ENCODE data around the gene ZNF853.

The ZNF853 gene

DNA sequence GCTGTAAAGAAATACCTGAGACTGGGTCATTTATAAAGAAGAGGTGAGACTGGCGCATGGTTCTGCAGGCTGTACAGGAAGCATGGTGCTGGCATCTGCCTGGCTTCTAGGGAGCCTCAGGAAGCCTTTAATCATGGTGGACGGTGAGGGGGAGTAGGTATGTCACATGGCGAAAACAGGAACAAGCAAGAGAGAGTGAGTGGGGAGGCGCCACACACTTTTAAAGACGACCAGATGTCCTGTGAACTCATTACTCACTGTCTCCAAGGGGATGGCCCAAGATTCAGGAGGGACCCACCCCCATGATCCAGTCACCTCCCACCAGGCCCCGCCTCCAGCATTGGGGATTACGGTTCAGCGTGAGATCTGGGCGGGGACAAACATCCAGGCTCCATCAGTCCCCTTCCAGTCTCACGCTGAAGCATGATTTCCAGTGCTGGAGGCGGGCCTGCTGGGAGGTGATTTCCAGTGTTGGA, 24.9 kb downstream of the ZNF853 start:
- Mint-ChIP-seq H3K27ac (peak overlapping the region; percentile 90), H3K4me3 (no peak overlapping the region), H3K36me3 (peaks cover 40% of the 10 kb centered on the region), H3K9me3 (no peaks in the 10 kb centered on the region), H3K4me1 (peaks cover 41% of the 10 kb centered on the region)
- DNase-seq (ENCODE audit: low spot score in 2 of 2) = no peak
- ATAC-seq = no peak

GRCh38 chr7:6641305-6642035, 26.1 kb downstream of the ZNF853 start:
- H3K27ac Mint-ChIP-seq = peak overlapping the region; percentile 78
- ATAC-seq (no peak), DNase-seq (ENCODE audit: low spot score in 2 of 2) (no peak)
- H3K4me3 Mint-ChIP-seq = no peak overlapping the region
- peaks cover 37% of the 10 kb centered on the region for H3K4me1 Mint-ChIP-seq
- peaks cover 52% of the 10 kb centered on the region for H3K36me3 Mint-ChIP-seq
- H3K9me3 Mint-ChIP-seq = no peaks in the 10 kb centered on the region

DNA sequence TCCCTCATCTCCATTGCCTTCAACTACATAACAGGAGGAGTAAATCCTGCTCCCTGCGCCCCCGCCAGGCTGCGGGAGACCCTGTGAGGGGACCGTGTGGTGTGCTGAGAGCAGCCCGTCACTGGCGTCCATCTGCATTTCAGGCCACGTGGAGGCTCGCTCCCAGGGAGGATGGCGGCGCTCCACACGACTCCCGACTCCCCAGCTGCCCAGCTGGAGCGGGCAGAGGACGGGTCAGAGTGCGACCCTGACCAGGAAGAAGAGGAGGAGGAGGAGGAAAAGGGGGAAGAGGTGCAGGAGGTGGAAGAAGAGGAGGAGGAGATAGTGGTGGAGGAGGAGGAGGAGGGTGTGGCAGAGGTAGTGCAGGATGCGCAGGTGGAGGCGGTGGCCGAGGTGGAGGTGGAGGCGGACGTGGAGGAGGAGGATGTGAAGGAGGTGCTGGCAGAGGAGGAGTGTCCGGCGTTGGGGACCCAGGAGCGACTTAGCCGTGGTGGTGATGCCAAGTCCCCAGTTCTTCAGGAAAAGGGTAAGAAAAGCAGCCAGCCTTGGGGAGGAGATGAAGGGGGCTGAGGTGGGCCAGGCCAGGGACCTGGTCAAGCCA, 26.9 kb downstream of the ZNF853 start:
- ATAC-seq (no peak), DNase-seq (ENCODE audit: low spot score in 2 of 2) (no peak)
- H3K9me3 Mint-ChIP-seq = no peaks in the 10 kb centered on the region
- H3K27ac Mint-ChIP-seq = peak overlapping the region; percentile 78
- peaks cover 36% of the 10 kb centered on the region for H3K4me1 Mint-ChIP-seq
- peaks cover 61% of the 10 kb centered on the region for H3K36me3 Mint-ChIP-seq
- H3K4me3 Mint-ChIP-seq = no peak overlapping the region

- DNase-seq (ENCODE audit: low spot score in 2 of 2) (no peak), ATAC-seq (no peak)
- Mint-ChIP-seq H3K27ac (peak overlapping the region; percentile 78), H3K9me3 (no peaks in the 10 kb centered on the region), H3K4me1 (peaks cover 31% of the 10 kb centered on the region), H3K36me3 (peaks cover 64% of the 10 kb centered on the region), H3K4me3 (no peak overlapping the region)
These were observed 27.6 kb downstream of the ZNF853 start for GRCh38 chr7:6642861-6643640.

DNA sequence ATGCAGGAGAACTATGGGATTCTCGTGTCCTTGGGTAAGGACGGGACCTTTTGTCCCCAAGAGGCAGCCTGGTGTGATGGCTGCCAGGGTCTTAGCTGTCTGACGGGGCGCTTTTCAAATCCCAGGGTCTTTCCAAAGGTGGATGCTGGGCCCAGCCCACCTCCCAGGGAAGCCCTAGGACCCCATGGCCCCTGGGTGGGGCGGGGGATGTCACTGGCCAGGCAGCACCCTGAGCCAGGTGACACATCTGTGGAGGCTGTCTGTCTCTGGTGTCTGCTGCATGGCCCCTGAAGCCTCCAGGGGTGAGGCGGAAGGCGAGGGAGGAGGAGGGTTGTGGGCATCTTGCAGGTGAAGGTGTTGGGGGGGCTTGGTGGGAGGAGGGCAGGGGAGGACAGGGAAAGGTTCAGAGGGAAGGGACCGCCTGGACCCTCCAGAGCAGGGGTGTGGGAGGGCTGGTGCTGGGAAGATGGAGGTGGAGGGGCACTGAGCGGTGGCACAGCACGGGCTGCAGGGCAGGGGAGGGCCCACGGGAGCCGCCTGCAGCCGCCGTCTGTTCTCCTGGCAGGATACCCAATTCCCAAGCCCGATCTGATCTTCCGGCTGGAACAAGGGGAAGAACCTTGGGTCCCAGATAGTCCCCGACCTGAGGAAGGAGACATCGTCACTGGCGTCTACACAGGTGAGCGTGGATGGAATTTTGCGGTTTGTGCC, 28.7 kb downstream of the ZNF853 start:
- Mint-ChIP-seq H3K36me3 (peaks cover 58% of the 10 kb centered on the region), H3K4me1 (peaks cover 21% of the 10 kb centered on the region), H3K27ac (no peak overlapping the region), H3K4me3 (no peak overlapping the region), H3K9me3 (no peaks in the 10 kb centered on the region)
- ATAC-seq = no peak
- DNase-seq (ENCODE audit: low spot score in 2 of 2) = no peak

DNA sequence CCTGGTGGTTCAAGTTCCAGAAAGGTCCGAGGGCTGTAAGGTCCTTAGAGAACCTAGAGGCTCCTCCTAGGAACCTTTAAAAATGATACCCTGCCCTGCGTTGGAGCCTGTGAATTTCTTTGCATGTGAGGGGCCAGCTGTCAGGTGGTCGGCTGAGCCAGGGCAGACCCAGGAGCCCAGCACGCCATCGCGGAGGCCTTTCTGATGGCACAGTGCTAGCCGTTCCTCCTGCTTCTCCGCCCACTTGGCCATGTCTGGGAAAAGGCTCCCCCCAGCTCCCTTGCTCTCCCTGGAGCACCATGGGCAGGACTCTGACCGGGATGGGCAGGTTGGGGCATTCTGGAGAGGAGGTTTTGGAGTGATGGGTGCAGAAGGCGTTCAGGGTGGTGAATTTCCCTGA, 29.3 kb downstream of the ZNF853 start:
- H3K4me1 Mint-ChIP-seq = peaks cover 14% of the 10 kb centered on the region
- H3K9me3 Mint-ChIP-seq = no peaks in the 10 kb centered on the region
- H3K36me3 Mint-ChIP-seq = peaks cover 58% of the 10 kb centered on the region
- DNase-seq (ENCODE audit: low spot score in 2 of 2) (no peak), ATAC-seq (no peak)
- no peak overlapping the region for H3K4me3 Mint-ChIP-seq
- peak overlapping the region; percentile 20 for H3K27ac Mint-ChIP-seq

DNA sequence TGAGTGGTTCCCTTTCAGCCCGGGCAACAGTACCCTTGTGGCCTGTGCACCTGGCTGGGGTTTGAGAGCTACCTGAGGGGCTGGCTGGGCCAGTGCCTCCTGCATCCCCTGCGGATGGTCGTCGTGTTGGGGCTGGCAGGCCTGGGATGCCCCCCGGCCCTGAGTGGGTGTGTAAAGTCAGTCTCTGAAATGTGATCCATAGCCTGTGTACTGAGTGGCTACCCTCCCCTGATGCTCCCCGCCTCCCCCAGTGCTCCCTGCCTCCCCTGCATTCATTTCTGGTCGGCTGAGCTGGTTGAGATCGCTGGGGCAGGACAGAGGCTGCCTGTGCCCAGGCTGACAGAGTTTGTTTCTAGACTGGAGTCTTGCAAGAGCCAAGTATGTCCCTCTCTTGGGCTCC, 31.1 kb downstream of the ZNF853 start:
- H3K36me3 Mint-ChIP-seq = peaks cover 64% of the 10 kb centered on the region
- ATAC-seq = no peak
- peak overlapping the region; percentile 26 for H3K27ac Mint-ChIP-seq

DNA sequence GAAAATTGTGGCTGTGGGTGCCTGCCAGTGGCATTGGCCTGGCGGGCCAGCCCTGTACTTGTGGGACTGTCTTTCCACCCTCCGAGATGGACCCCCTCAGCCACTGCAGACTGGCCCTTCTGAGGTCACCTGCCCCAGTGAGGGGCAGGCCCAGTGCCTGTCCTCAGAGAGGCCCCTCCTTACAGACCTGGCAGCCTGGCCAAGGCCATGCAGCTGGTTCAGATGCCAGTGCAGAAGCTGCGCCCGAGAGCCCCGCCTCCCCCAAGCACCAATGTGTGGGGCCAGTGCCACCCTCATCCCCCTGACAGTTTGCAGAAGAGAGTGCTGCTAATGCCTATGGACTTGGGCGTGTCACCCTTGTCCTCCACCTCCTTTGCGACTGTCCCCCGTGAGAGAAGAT, 31.7 kb downstream of the ZNF853 start:
- H3K4me3 Mint-ChIP-seq = no peak overlapping the region
- no peaks in the 10 kb centered on the region for H3K9me3 Mint-ChIP-seq
- H3K4me1 Mint-ChIP-seq = no peaks in the 10 kb centered on the region
- DNase-seq (ENCODE audit: low spot score in 2 of 2) (no peak), ATAC-seq (no peak)
- peaks cover 64% of the 10 kb centered on the region for H3K36me3 Mint-ChIP-seq
- H3K27ac Mint-ChIP-seq = peak overlapping the region; percentile 26

More for the DNA sequence above, 31.1 kb downstream of the ZNF853 start:
- H3K4me3 Mint-ChIP-seq = no peak overlapping the region
- H3K4me1 Mint-ChIP-seq = peaks cover 6% of the 10 kb centered on the region
- no peaks in the 10 kb centered on the region for H3K9me3 Mint-ChIP-seq
- DNase-seq (ENCODE audit: low spot score in 2 of 2) = no peak

GRCh38 chr7:6647541-6647940, 32.1 kb downstream of the ZNF853 start:
- ATAC-seq = peak; percentile 24
- H3K9me3 Mint-ChIP-seq = no peaks in the 10 kb centered on the region
- DNase-seq (ENCODE audit: low spot score in 2 of 2) = no peak
- peak overlapping the region; percentile 26 for H3K27ac Mint-ChIP-seq
- no peak overlapping the region for H3K4me3 Mint-ChIP-seq
- H3K4me1 Mint-ChIP-seq = no peaks in the 10 kb centered on the region
- H3K36me3 Mint-ChIP-seq = peaks cover 63% of the 10 kb centered on the region

GRCh38 chr7:6648066-6648814, 32.8 kb downstream of the ZNF853 start:
- H3K4me1 Mint-ChIP-seq = no peaks in the 10 kb centered on the region
- DNase-seq (ENCODE audit: low spot score in 2 of 2) (no peak), ATAC-seq (no peak)
- no peaks in the 10 kb centered on the region for H3K9me3 Mint-ChIP-seq
- H3K27ac Mint-ChIP-seq = no peak overlapping the region
- peaks cover 61% of the 10 kb centered on the region for H3K36me3 Mint-ChIP-seq
- no peak overlapping the region for H3K4me3 Mint-ChIP-seq

GRCh38 chr7:6648815-6649104, 33.4 kb downstream of the ZNF853 start:
- ATAC-seq = no peak
- no peaks in the 10 kb centered on the region for H3K4me1 Mint-ChIP-seq
- H3K27ac Mint-ChIP-seq = peak overlapping the region; percentile 17
- DNase-seq (ENCODE audit: low spot score in 2 of 2) = no peak
- H3K9me3 Mint-ChIP-seq = no peaks in the 10 kb centered on the region
- peaks cover 57% of the 10 kb centered on the region for H3K36me3 Mint-ChIP-seq
- no peak overlapping the region for H3K4me3 Mint-ChIP-seq

DNA sequence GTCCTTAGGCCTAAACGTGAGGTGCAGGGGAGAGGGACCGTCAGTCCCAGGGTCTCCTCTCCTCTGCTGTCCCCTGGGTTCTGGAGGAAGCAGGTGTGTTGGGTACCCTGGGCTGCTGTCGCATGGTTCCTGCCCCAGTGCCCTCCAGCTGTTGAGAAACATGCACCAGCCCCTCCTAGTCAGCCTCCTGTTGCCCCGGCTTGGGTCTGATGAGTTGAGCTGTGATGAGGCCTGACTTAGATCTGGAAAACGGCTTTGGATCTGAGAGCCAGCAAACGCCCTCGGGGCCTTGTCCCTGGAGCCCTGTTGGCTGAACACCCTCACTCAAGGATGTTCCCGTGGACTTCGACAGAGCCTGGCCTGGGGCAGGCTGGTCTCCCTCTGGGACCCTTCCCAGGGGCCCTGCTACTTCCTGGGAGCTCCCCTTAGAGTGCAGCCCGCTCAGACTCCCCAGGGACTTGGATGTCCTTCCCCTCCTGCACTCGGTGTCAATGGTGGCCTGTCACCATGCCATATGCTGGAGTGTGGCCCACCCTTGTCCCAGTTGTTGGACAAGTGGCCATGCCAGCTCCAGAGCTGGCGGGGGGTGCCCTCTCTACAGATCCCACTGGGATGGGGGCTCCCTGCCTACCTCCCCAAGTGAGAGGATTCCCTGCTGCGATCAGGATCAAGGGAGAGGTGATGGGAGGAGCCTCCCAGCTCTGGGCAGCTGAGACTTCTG, 34.0 kb downstream of the ZNF853 start:
- Mint-ChIP-seq H3K27ac (peak overlapping the region; percentile 17), H3K4me3 (no peak overlapping the region), H3K36me3 (peaks cover 53% of the 10 kb centered on the region), H3K9me3 (no peaks in the 10 kb centered on the region), H3K4me1 (no peaks in the 10 kb centered on the region)
- ATAC-seq = no peak
- DNase-seq (ENCODE audit: low spot score in 2 of 2) = no peak

- peaks cover 52% of the 10 kb centered on the region for H3K36me3 Mint-ChIP-seq
- ATAC-seq = no peak
- H3K9me3 Mint-ChIP-seq = no peaks in the 10 kb centered on the region
These were observed 34.7 kb downstream of the ZNF853 start for GRCh38 chr7:6650086-6650485.

GRCh38 chr7:6650521-6651011, 35.2 kb downstream of the ZNF853 start:
- ATAC-seq (no peak), DNase-seq (ENCODE audit: low spot score in 2 of 2) (no peak)
- H3K36me3 Mint-ChIP-seq = peaks cover 52% of the 10 kb centered on the region
- no peak overlapping the region for H3K27ac Mint-ChIP-seq
- no peaks in the 10 kb centered on the region for H3K9me3 Mint-ChIP-seq
- H3K4me3 Mint-ChIP-seq = no peak overlapping the region
- H3K4me1 Mint-ChIP-seq = no peaks in the 10 kb centered on the region

More at GRCh38 chr7:6650086-6650485, 34.7 kb downstream of the ZNF853 start:
- no peak for DNase-seq (ENCODE audit: low spot score in 2 of 2)
- Mint-ChIP-seq H3K4me3 (no peak overlapping the region), H3K4me1 (no peaks in the 10 kb centered on the region), H3K27ac (no peak overlapping the region)

Measured in stimulated activated effector memory CD8-positive, alpha-beta T cell treated with anti-CD3 and anti-CD28 coated beads, Interleukin-12 subunit alpha, Interleukin-12 subunit beta, amount 100 ng/mL, for 72 hours (primary cell).